ENCODE data around the gene BLOC1S1.

GRCh38 chr12:55671746-55672145 is 44.1 kb upstream of the BLOC1S1 start:
- TF ChIP-seq YY1 (IDR thresholded peaks at IDR 0.05; ENCODE audit: insufficient read depth, insufficient read length) (no peak), ZNF274 (IDR thresholded peaks at IDR 0.05; ENCODE audit: low read depth, low read length) (no peak)
